Measurements from ENCODE around the gene AGPAT1. TPM values are rescaled to one million over a fixed set of nuclear protein-coding genes. Genes with fewer than 3 reads are reported as not detected.
A peak's percentile ranks its signal among the peaks of the same experiment; 100 is the strongest.

Gene AGPAT1
- total RNA-seq, 1 experiment from 2014 or later, result 84.5 TPM

- CTCF ChIA-PET, result interaction anchor here (0.6 to 1.3 kb wide), 8 partner anchors 10 to 800 kb away, joined by 3 to 9 read pairs (median 5); partner anchors contain the start of genes ATF6B and EGFL8
- Mint-ChIP-seq H3K36me3 (peaks cover 26% of the 10 kb centered on the region), H3K27ac (peak overlapping the region; percentile 99), H3K4me1 (peaks cover 33% of the 10 kb centered on the region), H3K27me3 (ENCODE audit: low read depth) (peaks cover 32% of the 10 kb centered on the region), H3K4me3 (peak overlapping the region; percentile 100), H3K9me3 (no peaks in the 10 kb centered on the region)
- DNase-seq (ENCODE audit: low spot score) (peak; percentile 68), ATAC-seq (peak; percentile 23)
- TF ChIP-seq SP1 (CRISPR knock-in tag; conservative IDR thresholded peaks at IDR 0.05) (no peak), ATF3 (CRISPR knock-in tag; conservative IDR thresholded peaks at IDR 0.05) (no peak), ZNF396 (CRISPR knock-in tag; IDR thresholded peaks at IDR 0.05; ENCODE audit: borderline replicate concordance) (no peak), TEAD4 (CRISPR knock-in tag; IDR thresholded peaks at IDR 0.05) (no peak), HMGXB4 (CRISPR knock-in tag; IDR thresholded peaks at IDR 0.05) (peak; percentile 66; the same call in 1 of the 2 replicates), NFE2L1 (CRISPR knock-in tag; IDR thresholded peaks at IDR 0.05) (0 out of 2 replicates have a peak, but pooled peaks have one; percentile 40), NR2C2 (CRISPR knock-in tag; IDR thresholded peaks at IDR 0.05) (no peak), USF2 (CRISPR knock-in tag; IDR thresholded peaks at IDR 0.05) (no peak), JAZF1 (CRISPR knock-in tag; IDR thresholded peaks at IDR 0.05) (no peak), FOXJ3 (CRISPR knock-in tag; IDR thresholded peaks at IDR 0.05; ENCODE audit: borderline replicate concordance) (no peak), CBFB (CRISPR knock-in tag; IDR thresholded peaks at IDR 0.05; ENCODE audit: low read depth) (no peak), PREB (CRISPR knock-in tag; IDR thresholded peaks at IDR 0.05; ENCODE audit: borderline replicate concordance) (no peak), ZNF532 (CRISPR knock-in tag; IDR thresholded peaks at IDR 0.05; ENCODE audit: borderline replicate concordance) (no peak), ZNF671 (CRISPR knock-in tag; IDR thresholded peaks at IDR 0.05) (no peak)
- POLR2A ChIA-PET, result interaction anchor here (0.5 to 1.0 kb wide), 4 partner anchors 11 to 59 kb away, joined by 3 to 8 read pairs (median 4); no protein-coding TSS in a partner anchor
Observed at GRCh38 chr6:32154514-32155161, 21.2 kb downstream of the AGPAT1 start.

Data from WTC11 (cell line).